CD1c-positive myeloid dendritic cell (primary cell): ENCODE data around the gene HOXA10.
A peak's percentile ranks its signal among the peaks of the same experiment; 100 is the strongest.

Experiments
- DNase-seq: peaks from one replicate; pipeline ENCODE4 v3.0.0-alpha.2; 2016; ENCODE audit errors: extremely low spot score

HOXA10 gene

DNA sequence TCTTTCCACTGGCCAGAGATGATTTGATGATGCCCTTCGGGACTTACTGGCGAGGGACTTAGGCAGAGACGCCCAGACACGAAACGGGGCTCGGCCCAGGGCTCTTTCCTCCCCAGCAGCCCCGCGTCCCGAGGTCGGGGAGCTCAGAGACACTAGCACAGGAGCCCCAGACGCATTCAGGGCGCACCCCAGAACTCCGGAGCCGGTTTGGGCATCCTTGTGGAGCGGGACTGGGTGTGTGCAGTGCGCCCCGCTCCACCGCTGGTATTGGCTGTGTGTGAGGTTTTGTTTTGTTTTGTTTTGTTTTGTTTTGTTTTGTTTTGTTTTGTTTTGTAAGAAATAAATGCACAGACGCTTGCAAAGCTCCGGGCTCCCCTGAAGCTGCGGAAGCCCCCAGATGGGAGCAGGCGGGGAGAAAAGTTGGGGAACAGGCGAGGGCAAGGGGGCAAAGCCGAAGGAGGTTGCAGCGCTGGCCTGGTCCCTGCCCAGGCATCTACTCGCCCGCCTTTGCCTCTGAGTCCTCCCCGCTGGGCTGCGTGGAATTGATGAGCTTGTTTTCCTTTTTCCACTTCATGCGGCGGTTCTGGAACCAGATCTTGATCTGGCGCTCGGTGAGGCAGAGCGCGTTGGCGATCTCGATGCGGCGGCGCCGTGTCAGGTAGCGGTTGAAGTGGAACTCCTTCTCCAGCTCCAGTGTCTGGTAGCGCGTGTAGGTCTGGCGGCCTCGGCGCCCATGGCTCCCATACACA is 28.8 kb downstream of the HOXA10 start:
- DNase-seq = no peak

DNA sequence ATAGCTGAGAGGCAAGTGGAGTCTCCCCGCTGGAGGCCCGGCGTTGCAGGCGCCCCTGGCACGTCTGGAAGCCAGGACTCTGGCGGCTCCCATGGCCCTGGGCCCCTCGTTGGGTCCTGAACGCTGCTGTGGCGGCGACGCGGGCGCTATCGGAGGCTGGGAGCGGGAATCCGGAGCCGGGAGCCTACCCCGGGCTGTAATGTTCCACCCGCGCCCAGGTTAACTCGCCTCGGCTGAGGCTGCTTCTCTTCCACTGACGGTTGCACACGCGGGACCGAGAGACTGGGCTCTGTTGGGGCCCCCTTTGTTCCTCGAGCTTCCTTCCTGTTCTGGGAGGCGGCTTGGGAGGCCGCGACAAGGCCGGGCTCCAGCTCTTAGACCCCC is 29.3 kb downstream of the HOXA10 start:
- no peak for DNase-seq

DNA sequence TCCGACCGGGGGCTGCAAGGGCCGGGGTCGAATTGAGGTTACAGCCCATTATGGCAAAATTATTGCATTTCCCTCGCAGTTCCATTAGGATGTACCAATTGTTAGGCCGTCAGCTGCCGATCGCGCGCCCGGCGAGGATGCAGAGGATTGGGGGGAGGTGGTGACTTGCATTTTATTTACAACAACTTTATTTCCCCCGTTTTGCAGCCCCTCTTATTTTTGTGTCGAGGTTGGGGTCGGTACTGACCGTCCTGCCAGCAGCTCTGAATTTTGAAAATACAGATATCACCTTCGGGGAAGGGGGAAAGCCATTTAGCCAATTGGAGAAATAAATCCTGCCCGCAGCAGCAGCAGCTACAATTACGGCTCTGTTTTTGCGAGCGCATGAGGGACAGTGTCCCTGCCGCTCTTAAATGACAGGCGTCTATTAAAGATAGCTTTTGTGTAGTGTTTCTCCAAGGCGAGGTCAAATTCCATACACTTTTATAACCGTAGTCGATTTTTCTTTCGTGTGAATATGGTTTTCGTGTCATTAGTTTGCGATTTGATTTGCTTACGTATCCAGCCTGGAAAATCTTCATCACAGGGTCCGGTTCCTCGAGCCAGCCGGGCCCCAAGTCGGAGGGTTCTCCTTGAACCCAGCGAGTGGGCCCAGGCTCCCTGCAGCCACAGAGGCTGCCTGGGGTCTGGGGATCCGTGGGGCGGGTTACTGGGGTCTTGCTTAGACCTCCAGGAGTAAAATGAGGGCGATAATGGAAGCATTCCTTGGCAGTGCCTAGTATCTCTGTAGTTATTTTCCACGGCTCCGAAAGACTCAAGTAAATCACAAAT is 30.0 kb downstream of the HOXA10 start:
- no peak for DNase-seq

DNA sequence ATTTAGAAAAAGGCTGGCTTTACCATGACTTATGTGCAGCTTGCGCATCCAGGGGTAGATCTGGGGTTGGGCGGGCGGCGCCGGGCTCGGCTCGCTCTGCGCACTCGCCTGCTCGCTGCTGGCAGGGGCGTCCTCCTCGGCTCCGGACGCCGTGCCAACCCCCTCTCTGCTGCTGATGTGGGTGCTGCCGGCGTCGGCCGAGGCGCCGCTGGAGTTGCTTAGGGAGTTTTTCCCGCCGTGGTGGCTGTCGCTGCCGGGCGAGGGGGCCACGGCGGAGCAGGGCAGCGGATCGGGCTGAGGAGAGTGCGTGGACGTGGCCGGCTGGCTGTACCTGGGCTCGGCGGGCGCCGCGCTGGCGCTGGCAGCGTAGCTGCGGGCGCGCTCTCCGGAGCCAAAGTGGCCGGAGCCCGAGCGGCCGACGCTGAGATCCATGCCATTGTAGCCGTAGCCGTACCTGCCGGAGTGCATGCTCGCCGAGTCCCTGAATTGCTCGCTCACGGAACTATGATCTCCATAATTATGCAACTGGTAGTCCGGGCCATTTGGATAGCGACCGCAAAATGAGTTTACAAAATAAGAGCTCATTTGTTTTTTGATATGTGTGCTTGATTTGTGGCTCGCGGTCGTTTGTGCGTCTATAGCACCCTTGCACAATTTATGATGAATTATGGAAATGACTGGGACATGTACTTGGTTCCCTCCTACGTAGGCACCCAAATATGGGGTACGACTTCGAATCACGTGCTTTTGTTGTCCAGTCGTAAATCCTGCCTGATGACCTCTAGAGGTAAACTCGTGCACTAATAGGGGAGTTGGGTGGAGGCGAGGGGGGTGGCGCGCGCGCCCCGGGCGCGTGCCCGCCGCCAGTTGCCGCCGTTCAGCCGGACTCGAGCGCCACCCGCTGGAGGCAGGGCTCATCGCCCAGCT is 30.8 kb downstream of the HOXA10 start, which contains the start of gene HOXA5:
TSS of gene HOXA5 (minus strand) at position 659 of the 927 bp plus-strand sequence. CDS start at position 585, 74 bp downstream.
- peak; percentile 67 for DNase-seq

DNA sequence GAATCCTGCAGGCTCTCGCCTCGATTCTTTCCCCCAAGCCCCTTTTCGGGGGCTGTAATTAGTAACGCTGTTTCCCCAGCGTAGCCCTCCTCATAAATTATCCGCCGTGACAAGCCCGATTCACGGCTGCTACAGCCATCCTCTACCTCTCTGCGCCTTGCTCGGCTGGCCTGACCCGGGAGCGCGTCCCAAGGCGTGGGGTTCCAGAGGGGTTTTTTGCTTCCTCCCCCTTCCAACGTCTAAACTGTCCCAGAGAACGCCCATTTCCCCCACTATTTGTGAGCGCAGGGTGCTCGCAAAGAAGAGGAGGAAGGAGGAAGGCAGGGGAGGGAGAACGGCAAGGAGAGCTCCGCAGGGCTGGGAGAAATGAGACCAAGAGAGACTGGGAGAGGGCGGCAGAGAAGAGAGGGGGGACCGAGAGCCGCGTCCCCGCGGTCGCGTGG is 31.5 kb downstream of the HOXA10 start:
- DNase-seq = no peak

DNA sequence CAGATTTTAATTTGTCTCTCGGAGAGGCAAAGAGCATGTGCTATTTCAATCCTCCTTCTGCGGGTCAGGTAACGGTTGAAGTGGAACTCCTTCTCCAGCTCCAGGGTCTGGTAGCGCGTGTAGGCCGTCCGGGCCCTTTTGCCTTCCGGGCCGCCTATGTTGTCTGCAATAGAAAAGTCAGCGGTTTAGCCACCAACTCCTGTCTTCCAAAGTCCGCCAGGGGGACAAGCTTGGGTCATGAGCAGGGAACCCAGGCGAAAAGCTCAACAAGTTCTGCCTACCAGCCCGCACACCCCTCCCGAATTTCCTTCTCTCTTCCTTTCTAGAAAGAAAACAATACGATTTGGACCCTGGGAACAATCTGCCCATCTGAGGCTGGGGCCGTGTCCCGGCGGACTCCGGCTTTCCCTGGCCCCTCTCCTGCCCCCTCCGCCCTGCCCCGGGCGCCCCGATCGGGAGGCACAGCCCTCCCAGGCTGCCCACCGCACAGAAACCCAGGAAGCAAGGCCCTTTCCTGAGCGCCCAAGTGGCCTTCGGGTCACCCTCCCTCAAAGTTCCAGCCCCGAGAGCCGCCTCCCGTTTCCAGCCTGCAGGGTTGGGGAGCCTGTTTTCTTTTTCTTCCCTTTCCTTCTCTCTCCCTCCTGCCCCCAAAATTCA is 32.1 kb downstream of the HOXA10 start:
- no peak for DNase-seq

DNA sequence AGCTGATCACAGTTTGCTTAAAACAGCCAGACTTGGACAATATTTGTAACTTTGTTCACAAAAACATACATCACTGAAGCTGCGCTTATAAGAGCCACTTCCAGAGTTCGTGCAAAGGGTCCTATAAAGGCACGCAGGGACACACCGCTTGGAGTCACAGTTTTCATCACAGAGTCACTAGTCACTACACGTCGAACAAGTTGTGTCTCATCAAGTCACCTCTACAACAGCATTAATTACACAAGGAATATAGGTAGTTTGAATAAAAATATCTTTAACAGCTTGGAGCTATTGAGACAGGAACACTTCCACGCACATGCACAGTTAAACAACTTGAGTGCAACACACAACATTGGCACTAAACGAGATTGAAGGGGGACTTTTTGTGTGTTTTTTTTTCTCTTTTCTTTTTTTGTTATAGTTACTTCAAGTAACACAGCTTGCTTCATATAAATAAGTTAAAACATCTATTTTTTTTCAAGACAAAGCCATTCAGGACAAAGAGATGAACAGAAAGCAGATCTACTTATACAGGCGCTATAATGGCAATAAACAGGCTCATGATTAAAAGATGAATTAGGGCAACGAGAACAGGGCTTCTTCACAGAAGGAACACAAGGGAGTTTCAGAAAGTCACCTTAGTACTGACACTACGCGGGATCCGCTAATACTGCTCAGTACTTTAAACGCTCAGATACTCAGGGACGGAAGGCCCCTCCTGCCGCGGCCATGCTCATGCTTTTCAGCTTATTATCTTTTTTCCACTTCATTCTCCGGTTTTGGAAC is 32.8 kb downstream of the HOXA10 start:
- DNase-seq = no peak

DNA sequence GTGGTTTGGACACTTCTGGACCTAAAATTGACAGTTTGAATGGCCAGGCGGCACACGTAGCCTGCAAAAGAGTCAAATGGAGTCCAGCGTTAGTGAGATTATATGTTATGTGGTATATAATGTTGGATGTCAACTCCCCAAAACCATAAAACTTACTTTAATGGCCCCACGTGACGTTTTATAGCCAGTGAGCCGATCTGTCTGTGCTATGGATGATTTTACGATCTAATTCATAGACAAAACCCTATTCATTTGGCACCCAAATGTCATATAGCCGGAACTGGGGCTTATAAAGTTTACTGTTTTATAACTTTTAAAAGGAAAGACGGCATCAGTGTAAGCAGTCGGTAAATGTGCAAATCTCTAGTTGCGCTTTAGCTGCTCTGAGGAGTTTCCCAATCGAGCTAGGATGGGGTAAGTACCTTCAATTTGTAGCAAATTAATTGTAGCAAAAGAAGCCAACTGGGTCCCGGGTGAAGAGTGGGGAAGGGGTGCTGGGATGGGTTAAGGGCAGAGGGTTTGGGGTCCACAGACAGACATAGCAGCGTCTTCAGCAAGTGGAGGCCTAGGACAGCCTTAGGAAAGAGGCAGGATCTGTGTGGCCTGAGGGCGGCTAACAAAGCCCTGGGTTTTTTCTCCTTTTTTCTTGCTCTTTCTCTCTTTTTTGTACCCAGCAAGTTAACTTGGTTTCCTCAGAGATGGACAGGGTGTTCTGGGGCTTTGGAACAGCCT is 33.8 kb downstream of the HOXA10 start:
- DNase-seq = no peak

DNA sequence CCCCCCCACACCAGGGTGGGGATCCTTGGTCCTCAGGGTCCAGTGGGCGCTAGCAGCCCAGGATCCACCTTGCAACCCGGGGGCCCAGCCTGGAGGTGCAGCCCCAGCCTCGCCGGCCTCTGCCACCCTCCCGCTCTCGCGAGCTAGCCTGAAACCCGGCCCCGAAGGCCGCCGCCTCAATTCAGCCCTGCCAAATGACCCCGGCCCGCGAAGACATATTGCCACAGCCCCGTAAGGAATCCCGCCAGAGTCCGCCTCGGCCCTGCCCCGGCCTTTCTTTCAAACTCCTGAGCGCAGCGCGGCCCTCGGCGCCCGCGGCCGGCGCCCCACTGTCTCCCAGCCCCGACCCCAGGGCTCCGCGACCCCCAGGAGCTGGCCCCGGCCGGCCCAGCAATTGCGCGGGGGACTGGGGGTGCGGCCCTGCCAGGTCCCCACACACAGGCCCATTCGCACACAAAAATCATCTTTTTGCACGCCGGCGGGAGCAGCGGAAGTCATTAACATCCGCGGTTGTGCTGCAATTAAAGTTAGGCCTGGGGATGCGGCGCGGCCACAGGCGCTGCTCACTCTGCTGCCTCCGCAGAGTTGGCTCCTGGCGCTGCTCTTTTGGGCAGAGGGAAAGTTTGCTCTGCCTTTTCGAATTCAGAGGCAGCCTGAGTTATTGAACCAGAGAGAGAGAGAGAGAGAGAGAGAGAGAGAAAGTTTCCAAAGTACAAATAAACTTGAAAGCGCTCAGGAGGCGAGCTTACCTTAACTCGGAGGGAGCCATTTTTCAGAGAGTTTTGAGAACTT is 34.6 kb downstream of the HOXA10 start:
- no peak for DNase-seq

DNA sequence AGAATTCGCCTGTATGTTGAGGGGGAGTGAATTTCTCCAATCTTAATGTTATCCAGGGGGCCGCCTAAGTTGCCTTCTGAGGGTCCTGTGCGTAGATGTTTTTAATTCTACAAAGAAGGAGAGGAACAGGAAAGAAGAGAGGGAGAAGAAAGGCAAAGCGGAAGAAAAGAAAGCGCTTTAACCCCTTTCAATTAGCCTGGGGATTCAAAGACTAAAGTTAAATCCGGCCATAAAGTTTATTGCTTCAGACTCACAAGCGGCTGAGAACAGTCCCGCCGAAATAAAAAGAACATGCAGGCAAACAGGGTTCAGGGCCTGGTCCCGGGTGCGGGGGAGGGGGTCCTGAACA is 35.2 kb downstream of the HOXA10 start:
- no peak for DNase-seq

DNA sequence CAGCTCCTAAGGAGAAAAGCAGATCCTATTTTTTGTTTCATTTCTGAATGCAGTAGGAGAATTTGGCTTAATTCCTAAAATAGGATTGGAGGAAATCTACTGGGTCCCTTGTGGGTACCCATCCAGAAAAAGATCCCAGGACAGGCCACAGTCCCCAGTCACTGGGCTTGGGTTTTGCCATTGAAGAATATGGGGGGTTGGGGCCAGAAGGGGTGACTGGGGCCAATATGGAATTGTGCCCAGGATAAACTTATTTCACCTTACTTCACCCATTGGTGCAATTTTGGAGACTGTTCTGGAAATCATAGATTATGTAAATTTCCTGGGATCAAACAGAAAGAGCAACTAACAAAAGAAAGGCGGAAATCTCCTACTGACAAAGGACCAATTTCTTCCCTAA is 35.6 kb downstream of the HOXA10 start:
- no peak for DNase-seq

DNA sequence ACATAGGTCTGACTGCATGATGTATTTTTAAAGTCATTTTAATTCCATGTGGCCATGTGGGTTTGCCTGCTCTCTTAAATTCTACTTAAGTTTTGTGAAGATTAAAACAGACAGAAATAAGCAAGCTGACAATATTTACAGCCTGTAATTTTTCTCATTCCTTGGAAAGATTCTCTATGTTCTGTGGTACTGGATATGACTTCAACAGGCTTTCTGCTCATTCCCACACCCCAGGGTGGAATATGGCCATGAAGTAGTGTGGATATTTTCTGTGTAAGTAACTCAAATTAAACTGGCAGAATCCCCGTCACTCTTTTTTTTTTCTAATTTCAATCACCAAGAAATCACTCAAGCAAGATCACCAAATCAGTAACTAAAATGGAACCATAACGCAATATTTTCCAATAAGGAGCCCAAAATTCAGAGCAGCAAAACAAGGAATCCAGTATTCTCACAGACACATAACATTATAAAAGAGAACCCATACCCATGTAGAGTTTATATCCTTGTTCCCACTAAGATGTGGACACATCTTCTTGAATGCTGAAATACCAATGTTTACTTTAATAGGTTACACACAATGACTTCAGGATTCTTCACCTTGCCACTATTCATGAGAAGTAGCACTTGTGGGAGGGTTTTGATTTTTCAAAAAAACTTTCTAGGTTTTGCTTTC is 36.3 kb downstream of the HOXA10 start:
- no peak for DNase-seq

DNA sequence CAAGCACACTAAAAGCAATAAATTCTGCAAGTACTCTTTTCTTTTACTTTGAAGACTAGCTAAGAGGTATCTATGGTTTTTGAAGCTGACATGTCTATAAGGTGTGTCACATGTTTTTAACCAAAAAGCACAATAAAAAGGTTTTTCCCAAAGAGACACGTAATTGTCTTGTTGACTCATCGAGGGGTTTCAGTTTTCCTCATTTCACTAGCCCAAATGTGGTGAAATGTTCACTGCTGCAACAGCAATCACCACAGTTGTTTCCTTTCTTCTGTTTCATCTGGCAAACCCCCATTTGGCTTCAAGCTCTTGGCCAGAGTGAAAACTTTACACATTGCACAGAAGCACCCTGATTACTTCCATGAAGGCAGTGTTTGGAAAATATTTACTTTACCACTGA is 39.7 kb downstream of the HOXA10 start:
- peak; percentile 64 for DNase-seq

DNA sequence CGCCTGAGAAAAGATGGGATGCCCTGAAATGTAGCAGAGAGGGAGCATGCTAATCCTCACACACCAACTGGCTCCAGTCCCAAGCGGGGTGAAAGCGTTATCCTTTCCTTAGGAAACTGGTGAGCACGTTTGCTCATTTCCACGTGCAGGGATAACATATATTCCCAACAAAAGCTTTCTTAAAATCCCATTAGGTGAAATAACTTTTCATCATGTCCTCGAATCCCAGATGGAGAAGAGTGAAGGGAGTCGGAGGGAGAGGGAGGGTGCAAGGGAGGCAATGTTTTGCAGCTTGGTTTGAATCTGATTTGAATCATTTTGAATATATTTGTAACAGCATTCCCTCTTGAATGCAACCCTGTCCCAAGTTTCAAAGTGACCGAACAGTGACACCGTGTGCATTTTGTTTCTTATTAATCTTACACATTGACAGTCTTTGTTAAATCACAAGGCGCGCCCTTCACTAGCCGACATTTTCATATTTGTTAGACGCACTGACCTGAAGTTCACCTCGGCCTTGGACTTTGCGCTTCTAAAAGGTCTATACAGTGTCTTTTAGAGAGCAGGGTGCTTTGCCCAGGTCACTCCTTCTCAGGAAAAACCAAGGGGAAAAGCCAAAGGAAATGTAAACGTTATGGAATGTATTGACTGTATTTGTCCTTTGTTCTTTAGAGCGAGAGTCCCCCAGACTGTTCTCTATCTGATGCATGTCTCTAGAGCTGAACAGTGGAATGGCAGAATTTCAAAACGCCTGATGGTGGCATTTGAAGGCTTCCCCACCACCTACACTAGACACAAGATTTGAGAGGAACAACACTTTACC is 40.5 kb downstream of the HOXA10 start:
- DNase-seq = no peak

DNA sequence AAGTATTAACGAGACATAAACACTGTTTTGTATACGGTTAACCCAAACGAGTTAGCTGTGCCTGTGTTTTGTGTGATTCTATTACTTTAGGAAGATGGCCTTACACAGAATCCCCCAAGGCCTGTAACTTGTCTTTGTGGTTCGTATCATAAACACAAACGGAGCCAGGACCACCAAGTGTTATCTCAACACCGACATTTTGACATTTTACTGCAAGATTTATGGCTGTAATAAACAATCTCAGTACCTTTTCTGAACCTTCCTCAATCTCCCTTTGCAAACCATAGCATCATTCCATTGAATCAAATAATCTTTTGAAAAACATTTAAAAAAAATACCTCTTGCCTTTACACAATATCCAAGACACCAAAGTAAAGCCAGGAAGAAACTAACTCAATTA is 41.1 kb downstream of the HOXA10 start:
- DNase-seq = no peak

DNA sequence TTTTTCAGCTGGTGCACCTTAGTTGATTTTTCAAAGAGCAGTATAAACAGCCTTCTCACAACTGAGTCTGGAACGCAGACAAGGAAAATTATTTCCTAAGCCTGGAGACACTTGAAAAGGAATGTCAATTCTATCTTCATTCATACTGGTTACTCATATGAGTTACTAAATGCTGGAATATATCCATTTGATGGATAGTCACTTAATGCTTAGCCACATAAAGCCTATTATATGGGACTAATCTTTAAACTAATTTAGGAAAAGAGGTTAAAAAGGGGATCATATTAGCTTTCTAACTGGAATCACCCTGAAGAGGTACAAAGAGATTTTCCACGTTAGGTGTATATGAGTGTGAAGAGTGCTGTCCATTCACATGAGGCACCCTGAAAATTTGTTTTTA is 41.9 kb downstream of the HOXA10 start:
- DNase-seq = no peak

DNA sequence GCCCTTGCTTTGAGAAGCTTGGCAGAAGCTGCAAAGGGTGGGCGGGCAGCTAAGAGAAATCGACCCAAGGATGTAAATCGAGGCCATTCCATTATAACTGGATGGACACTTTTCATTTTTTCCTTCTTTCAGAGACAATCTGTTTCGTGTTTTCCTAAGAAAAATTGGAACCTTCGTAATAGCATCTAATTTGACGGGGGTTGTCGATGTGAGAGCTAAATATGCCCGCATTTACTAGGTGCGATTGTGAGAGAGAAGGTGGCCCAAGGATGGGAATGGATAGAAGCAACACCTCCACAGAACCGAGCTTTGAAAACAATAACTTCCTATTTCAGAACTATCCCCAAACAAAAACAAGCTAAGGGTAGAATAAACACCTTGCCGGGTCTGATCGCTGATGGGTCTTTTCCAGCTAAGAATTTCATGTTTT is 42.7 kb downstream of the HOXA10 start:
- no peak for DNase-seq
